Stimulated activated CD8-positive, alpha-beta memory T cell treated with anti-CD3 and anti-CD28 coated beads, Interleukin-4, amount 100 ng/mL, for 48 hours (primary cell): ENCODE measurements around the gene LOC128125822.

Experiments
- DNase-seq: peaks from one replicate; pipeline ENCODE4 v3.0.0-alpha.2; 2020

The LOC128125822 gene

DNA sequence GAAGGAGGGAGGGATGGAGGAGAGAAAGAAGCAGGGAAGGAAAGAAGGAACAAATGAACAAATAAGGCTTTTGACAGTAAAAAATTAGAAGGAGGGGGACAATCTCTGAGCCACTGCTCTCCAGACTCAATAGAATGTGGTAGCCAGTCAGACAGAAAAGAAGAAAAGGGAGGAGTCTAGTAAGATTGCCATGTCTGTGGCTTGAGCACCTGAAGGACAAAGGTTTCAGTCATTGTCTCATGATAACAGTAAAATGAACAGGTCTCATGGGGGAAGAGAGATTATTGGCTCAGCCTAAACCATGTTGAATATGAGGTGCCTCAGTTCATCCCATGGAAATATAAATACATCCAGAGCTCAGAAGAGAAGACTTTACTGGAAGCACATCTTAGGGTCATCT, 14.0 kb upstream of the LOC128125822 start:
- no peak for DNase-seq

DNA sequence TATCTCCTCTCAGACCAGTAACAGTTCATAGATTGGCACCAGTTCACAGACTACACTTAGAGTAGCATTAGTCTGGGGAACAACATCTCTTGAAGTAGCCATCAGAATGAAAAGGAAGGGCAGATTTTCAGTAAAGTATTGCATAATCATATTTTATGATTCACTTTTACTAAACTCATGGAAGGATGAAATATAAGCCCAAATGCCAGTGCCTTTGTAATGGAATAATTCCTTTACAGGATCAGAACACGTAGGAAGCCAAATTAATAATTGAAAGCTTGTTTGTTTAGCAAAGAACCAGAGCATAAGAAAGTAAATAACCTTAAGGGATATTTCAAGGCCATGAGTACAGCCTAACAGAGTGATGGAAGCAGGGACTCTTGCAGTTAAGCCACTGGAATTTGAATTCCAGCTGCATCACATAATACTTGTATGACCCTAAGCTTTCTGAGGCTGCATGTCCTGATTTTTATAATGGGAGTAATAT, 11.4 kb upstream of the LOC128125822 start:
- DNase-seq, result no peak

DNA sequence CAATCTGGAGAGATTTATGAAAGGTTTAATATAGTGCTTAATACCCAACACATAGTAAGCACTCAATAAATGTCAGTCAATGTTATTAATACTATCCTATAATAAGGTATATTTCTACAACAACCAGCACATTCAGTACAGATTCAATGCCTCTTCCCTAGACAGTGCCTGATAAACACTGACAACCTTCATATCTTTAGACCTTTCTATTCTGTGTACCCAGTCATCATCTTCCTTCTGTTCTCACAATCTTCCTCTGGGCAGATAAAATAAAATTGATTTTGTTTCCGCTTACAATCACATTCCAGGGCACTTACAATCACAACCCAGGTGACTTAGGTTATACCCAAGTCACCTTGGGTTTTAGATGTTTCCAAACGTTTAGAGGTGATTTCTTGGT, 11.0 kb upstream of the LOC128125822 start:
- no peak for DNase-seq

DNA sequence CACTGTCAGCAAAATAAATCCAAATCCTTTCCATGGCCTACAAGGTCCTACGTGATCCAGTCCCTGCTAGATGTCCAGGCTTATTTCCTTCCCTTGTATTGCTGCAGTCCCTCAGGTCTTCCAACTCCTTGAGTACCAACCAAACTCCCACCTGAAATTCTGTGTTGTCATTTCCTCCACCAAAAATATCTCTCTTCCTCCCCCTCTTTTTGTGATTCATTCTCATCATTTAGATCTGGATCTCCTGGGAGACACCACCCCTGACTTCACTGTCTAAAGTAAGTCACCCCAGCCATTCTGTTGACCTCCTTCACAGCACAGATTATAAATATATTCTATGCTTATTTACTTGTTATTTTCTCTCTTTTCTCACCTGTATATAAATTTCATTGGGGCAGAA, 9.0 kb upstream of the LOC128125822 start:
- no peak for DNase-seq

DNA sequence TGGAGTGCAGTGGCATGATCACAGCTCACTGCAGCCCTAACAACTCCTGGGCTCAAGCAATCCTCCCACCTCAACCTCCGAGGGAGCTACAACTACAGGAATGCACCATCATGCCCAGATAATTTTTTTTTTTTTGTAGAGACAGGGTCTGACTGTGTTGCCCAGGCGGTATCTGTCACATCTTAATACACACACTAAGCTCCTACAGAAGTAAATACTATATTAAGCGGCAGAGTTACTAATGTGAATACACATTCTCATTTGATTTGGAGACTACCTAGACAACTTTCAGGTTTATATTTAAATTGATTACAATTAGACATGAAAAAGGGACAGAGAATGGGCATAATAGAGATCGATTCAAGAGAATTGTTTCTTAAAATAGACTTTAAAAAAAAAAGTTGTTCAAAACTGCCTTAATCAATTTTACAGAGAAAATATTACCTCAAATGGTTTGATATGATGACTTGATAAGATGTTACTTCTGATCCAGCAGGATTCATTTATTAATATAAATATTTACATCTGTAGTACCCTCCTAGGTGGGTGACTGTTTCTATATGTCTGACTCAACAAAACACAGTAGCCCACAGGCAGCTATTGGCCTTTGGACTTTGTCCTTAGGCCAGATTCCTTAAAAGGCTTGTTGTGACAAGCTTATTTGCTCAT, 7.1 kb upstream of the LOC128125822 start:
- DNase-seq, result no peak

DNA sequence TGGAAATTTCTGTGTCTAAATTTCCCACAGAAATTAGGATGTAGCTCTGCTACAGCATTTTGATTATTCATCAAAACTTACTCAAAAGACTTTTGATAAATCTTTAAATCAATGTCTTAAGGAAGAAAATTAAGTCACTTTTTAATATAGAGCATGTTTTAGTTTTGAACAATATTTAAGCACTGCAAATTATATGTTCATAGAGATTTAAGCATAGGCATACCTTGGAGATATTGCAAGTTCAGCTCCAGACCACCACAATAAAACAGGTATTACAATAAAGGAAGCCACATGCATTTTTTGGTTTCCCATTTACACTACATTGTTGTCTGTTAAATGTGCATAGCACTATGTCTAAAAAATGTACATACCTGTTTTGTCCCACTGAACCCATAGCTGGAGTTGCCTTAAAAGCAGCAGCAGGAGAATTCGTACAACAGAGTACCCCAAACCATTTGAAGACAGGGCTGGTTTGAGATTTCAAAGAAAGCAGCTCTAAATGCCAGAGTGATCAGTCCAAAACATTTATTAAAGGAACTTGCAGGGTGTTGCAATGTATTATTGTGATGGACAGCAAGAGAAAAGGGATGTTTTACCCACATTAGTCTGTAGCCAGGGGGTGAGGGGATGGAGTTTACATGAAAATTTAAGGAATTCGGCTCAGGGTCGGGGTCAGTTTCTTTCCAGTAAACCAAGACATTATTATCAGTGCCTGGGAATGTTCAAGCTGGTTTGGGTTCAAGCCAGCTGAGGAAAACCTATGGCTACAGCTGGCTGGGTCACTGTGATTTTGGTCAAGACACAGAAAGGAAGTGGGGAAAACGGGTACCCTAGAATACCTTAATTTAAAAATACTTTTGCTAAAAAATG, 6.3 kb upstream of the LOC128125822 start:
- no peak for DNase-seq

DNA sequence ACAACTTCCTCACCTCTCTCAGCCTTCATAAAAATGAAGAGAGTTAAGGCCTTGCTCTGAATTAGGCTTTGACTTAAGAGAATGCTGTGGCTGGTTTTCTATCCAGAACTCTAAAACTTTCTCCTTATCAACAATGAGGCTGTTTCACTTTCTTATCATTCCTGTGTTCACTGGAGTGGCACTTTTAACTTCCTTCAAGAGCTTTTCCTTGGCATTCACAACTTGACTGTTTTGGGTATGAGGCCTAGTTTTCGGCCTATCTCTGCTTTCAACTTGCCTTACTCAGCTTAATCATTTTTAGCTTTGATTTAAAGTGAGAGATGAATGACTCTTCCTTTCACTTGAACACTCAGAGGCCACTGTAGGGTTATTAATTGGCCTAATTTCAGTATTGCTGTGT, 4.3 kb upstream of the LOC128125822 start:
- no peak for DNase-seq

DNA sequence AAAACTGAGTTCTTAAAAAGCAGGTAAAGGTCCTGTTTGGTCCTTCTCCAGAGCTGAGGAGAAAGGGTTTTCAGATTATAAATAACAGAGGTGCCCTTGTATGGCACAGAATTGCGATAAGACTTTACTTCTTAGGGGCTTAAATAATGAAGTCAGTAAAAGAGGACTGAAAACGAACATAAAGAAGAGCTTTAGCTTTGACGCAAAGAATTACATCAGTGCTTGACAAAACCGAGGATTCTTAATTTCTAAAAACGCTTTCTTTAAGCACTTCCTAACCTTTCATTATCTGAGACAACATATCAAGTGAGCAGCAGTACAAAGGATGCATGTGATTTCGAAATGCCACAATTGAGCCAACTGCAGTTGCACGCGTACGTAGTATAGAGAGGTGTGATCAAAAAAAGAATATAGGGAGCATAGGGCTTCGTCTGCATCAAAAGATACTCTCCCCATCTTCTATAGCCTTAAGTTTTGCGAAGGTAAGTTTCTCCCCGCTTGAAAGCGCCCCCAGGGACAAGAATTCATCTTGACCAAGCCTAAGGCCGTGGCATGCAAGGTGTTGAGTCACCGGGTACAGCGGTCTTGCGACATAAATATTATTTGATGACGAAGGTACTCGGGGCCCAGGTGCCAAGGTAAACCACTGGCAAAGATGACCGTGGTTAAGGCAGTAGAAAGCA, 778 bp upstream of the LOC128125822 start:
- peak; percentile 57 for DNase-seq

DNA sequence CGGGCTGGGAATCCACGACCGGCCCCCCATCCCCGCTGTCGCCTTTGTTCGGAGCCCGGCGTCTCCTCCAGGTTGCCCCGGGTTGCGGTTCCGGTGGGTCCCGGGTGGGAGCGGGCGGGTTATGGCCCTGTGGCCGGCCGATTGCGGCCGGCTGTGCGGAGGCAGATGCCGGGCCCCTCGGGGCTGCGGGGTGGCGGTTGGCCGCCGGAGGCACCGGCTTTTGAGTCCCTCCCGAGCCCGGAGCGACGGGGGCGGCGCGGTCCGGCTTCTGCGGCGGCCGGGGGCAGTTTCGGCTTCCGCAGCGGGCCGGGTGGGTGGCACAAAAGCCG, 431 bp downstream of the LOC128125822 start:
- no peak for DNase-seq

DNA sequence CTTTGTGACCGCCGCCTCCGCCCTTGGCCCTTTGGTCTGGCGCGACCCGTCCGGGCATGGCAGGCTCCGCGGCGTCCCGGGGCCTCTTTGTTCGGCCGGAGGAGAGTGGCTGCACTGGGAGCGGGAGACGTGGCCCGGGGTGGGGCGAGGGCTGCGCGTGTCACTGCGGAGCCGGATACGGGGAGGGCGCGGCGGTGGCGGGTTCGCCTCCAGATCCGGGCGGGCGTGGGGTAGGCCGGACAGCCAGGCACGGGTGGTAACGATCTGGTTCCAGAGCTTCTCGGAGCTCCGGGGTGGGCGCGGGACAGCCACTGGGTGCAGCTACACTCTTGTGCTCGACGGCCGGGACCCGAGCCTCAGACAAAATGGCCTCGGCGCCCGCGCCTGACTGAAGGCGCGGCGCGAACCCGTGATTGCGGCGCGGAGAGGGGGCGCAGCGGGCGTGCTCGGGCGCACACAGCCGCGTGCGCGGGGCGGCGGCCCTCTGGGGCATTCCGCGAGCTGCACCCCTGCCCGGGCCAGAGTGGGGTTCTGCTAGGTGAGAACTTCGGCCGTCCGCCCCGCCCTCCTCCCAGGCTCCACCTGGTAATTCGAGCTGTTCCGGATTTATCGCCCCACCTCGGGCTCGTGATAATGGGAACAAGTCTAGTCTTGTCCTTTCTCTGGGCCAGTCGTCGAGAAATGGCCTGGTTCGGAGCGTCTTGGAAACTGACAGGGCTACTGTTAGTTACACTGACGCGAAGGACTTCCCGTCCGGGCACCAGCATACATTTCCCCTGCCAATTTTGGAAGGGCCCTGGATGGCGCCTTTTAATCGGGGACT, 1.0 kb downstream of the LOC128125822 start:
- peak; percentile 75 for DNase-seq

DNA sequence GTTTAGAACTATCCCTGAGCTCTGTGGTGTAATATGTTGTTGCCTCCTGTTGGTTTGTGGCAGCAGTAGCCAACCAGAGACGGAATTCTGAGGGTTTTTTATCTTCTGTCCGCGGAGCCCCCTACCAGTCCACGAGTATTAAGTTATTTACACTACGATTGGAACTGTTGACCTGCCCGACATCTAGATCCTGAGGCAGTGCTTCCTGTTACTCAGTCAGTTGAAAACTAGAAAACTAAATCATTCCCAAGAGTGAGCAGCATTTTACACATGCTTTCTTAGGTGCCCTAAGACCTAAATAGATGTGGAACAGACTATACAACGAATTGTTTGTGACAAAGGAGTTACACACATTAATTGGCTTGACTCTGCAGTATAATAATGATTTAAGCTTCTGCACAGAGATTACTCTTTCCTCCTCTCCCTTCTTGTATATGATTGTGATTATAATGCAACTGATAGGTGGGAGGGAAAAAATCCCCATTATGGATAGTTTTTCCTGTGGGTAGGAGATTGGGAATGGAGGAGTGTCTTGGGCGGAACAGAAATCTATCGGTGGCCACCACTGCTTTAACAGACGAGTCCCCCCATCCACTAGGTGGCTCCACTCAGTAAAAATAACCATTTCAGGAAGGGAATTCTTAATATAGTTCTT, 1.7 kb downstream of the LOC128125822 start:
- DNase-seq, result peak; percentile 53

DNA sequence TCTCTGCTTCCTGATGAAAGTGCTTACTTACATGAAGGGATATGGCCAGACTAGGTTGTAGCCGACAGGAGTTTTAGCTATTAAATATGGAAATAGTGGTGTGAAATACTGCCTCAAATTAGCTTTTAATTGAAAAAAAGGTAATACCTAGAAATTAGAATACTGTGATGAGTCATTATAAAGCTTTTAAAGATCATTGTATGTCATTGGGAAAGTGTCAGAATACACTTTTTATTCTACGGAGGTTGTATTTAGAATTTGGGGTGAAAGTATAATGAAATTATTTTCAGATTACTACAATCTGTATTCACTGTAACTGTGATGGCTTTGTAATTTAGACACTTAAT, 2.2 kb downstream of the LOC128125822 start:
- no peak for DNase-seq

DNA sequence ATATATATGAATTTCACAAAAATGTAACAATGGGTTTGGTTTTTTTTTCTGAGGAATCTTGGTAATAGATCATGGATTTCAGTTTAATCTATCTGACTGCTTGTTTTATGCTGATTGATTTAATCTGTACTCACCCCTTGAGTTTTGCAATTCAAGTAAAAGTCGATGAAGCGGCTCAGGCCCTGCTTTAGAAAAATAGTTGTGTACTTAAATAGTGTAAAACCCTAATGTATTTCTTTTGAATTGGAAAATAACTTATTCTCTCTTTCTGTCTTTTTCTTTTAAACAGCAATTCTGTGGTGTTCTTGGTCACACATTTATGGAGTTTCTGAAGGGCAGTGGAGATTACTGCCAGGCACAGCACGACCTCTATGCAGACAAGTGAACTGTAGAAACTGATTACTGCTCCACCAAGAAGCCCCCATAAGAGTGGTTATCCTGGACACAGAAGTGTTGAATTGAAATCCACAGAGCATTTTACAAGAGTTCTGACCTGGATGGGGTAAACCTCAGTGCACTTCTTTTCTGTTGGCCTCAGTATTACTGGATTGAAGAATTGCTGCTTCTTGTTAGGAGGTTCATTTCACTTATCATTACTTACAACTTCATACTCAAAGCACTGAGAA, 4.0 kb downstream of the LOC128125822 start:
- DNase-seq, result no peak

DNA sequence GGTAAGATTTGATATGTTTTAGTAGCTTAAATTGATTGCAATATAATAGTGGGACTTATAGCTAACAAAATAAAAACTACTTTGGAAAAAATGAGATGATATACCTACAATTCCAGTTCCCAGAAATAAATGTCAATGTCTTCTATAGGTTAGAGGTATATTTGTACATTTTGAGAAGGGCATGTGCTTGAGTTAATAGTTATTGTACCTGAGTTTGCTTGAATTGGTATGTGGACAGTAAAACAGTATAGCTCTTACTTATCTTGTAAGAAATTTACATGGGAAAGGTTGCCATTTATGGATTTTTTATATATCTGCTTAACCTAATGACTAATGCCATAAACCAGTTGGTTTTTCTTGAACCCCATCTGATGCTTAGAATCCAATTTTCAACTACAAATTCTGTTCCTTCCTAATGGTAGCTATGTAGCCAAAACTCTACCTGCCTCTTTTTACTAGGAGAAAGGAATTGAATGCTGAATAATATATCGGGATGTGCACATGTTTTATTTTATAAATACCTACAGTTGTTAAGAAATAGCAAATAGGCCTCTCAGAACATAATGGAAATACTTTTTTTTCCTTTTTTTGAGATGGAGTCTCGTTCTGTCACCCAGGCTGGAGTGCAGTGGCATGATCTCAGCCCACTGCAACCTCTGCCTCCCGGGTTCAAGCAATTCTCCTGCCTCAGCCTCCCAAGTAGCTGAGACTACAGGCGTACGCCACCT, 4.9 kb downstream of the LOC128125822 start:
- DNase-seq, result no peak

DNA sequence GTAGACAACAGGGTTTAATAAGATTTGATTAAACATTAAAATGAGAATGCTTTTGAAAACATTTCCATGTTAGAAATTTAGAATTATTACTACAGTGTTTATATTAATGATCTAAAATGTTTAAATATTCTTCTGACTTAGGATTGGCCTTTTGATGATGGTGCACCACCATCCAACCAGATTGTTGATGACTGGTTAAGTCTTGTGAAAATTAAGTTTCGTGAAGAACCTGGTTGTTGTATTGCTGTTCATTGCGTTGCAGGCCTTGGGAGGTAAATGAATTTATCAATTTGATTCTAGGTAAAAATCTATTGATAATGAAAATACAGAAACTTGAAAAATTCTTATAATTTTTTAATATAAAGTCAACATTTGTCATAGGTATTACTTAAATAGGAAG, 6.5 kb downstream of the LOC128125822 start:
- DNase-seq, result no peak

DNA sequence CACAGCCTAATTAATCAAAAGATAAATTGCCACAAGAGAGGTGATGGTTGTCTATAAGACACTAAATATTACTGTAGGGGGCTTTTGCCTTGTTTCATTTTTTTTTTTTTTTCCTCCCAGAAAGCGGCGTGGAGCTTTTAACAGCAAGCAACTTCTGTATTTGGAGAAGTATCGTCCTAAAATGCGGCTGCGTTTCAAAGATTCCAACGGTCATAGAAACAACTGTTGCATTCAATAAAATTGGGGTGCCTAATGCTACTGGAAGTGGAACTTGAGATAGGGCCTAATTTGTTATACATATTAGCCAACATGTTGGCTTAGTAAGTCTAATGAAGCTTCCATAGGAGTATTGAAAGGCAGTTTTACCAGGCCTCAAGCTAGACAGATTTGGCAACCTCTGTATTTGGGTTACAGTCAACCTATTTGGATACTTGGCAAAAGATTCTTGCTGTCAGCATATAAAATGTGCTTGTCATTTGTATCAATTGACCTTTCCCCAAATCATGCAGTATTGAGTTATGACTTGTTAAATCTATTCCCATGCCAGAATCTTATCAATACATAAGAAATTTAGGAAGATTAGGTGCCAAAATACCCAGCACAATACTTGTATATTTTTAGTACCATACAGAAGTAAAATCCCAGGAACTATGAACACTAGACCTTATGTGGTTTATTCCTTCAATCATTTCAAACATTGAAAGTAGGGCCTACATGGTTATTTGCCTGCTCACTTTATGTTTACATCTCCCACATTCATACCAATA, 7.8 kb downstream of the LOC128125822 start:
- no peak for DNase-seq

DNA sequence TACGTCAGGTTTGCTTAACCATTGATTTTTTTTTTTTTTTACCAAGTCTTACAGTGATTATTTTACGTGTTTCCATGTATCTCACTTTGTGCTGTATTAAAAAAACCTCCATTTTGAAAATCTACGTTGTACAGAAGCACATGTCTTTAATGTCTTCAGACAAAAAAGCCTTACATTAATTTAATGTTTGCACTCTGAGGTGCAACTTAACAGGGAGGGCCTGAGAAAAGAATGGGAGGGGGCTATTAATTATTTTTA, 8.4 kb downstream of the LOC128125822 start:
- DNase-seq, result no peak

DNA sequence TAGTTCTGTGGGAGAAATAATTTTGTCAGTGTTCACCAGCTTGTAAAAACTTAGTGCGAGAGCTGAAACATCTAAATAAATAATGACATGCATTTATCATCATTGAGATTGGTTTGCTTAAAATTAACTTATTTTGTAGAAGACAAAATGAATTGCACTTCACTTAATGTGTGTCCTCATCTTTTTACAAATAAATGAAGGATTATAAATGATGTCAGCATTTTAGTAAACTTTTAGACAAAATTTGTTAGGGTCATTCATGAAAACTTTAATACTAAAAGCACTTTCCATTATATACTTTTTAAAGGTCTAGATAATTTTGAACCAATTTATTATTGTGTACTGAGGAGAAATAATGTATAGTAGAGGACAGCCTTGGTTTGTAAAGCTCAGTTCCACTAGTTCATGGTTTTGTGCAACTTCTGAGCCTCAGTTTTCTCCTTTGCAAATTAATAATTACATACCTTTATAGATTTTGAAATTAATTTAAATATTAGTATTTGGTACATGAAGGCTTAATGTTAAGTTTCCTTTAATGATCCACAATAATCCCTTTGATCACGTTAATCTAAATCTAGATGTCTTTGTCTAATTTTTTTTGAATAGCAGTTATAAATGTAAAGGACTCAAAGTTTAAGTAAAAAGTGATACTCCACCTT, 9.2 kb downstream of the LOC128125822 start:
- no peak for DNase-seq

DNA sequence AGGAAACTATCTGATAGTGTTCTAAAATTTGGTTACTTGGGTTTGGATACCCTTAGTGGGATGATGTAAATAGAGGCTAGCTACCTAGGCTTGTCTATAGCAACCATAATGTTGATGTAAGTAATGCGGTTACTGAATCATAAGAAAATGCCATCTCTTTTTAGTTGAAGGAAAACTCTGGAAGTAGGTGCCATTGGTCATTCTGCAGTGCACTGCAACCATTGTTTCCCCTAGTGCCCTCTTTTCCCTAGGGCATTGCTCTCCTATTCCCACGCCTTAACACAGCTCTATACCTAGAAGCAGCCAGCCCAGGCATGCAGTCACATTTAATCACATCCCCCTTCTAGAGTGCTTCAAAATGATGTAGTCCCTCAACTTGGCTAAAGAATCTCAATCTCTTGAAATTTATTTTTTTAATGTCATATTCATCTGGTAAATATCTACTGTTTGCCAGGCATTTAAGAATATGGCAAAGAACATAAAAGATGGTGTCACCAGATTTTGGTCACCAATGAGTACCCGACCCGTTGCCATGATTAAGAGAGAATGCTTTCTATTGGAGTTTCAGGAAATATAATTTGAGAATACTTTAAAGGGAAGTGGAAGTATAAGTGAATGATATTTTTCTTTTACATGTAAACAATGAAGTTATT, 10.4 kb downstream of the LOC128125822 start:
- DNase-seq, result no peak

DNA sequence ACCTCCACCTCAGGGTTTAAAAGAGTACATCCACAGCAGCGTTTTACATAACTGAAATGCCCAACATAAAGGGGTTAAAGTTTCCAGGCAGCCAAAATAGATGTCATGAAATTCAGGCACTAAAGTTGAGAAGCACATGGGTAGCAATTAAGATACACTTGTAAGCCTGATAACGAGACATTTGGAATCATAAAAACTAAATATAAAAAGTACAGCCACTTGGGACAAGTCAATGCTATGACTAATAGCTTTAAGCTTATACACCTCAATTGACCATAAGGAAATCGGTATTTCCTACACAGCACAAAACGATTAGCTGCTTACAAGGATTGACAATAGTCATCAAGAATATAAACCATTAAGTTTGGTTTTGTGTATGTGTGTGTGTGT, 11.8 kb downstream of the LOC128125822 start:
- no peak for DNase-seq
